K562 (cell line): ENCODE measurements around the gene CLEC10A. TPM values are rescaled to one million over a fixed set of nuclear protein-coding genes. Genes with fewer than 3 reads are reported as not detected.

Experiments
- BHLHE40 ChIP-seq: IDR thresholded peaks from 2 replicates; pipeline ENCODE4 v1.6.1; 2011; ENCODE audit warnings: low read length, improper control_type of control experiment
- E2F3 ChIP-seq: fragments of 250-450 bp; sonication (Bioruptor Pico); IDR thresholded peaks from 2 replicates; pipeline ENCODE4 v1.4.0; 2020; ENCODE audit warnings: mild to moderate bottlenecking
- E2F5 ChIP-seq: sonication (generic); formaldehyde crosslinking; IDR thresholded peaks from 2 replicates; pipeline ENCODE4 v1.8.0; 2022; ENCODE audit warnings: mild to moderate bottlenecking, missing genetic modification reagents
- ETS1 ChIP-seq: conservative IDR thresholded peaks from 2 replicates; pipeline ENCODE4 v1.6.1; 2011; ENCODE audit warnings: low read depth, mild to moderate bottlenecking, low read length; ENCODE audit not compliant: control insufficient read depth
- HES1 ChIP-seq: fragments of 450-650 bp; IDR thresholded peaks from 2 replicates; pipeline ENCODE4 v1.6.1; 2016; ENCODE audit warnings: low read depth, mild to moderate bottlenecking, moderate library complexity
- HMG20B ChIP-seq: fragments of 250-450 bp; sonication (Bioruptor Pico); IDR thresholded peaks from 2 replicates; pipeline ENCODE4 v1.5.0; 2021; ENCODE audit warnings: mild to moderate bottlenecking
- HMGXB4 ChIP-seq: sonication (generic); formaldehyde crosslinking; IDR thresholded peaks from 2 replicates; pipeline ENCODE4 v1.8.1; 2023; ENCODE audit warnings: mild to moderate bottlenecking, missing genetic modification reagents
- KAT8 ChIP-seq: fragments of 450-650 bp; IDR thresholded peaks from 2 replicates; pipeline ENCODE4 v1.6.1; 2016; ENCODE audit warnings: low read depth, mild to moderate bottlenecking
- POU5F1 ChIP-seq: fragments of 150-350 bp; IDR thresholded peaks from 2 replicates; pipeline ENCODE4 v1.6.1; 2014; ENCODE audit warnings: borderline replicate concordance, low read length, low read depth, mild to moderate bottlenecking; ENCODE audit not compliant: partially characterized antibody
- RFX1 ChIP-seq: fragments of 450-650 bp; IDR thresholded peaks from 2 replicates; pipeline ENCODE4 v1.6.1; 2016; ENCODE audit warnings: mild to moderate bottlenecking, moderate library complexity
- SAFB2 ChIP-seq: fragments of 200-400 bp; formaldehyde crosslinking; IDR thresholded peaks from 2 replicates; pipeline ENCODE4 v1.6.1; 2018; ENCODE audit warnings: borderline replicate concordance, low read length, low read depth, moderate library complexity; ENCODE audit not compliant: severe bottlenecking
- STAG1 ChIP-seq: sonication (generic); formaldehyde crosslinking; IDR thresholded peaks from 2 replicates; pipeline ENCODE4 v1.5.0; 2020; ENCODE audit warnings: missing genetic modification reagents, borderline replicate concordance
- TAF1 ChIP-seq: IDR thresholded peaks from 2 replicates; pipeline ENCODE4 v1.6.1; 2011; ENCODE audit warnings: mild to moderate bottlenecking, low read length, moderate library complexity; ENCODE audit not compliant: insufficient read depth, control insufficient read depth, severe bottlenecking; ENCODE audit errors: extremely low read depth
- ZBTB11 ChIP-seq, 3 experiments: fragments of 200-800 bp in 1 of 3; fragments of 250-450 bp in 1 of 3; fragments of 450-650 bp in 1 of 3; sonication (Bioruptor Pico) in 1 of 3; sonication (Bioruptor generic) in 1 of 3; formaldehyde crosslinking in 1 of 3; IDR thresholded peaks; 2 replicates each; pipeline versions ENCODE4 v1.6.1 to v1.8.0; 2016 to 2022; ENCODE audit warnings: mild to moderate bottlenecking in 2 of 3, missing genetic modification characterization in 2 of 3, missing compliant biosample characterization in 1 of 3, moderate library complexity in 1 of 3
- polyA plus RNA-seq, 8 experiments: library from polyadenylated mRNA; depleted of rRNA in 4 of 8; stranded (reverse) in 5 of 8; unstranded in 3 of 8; fragments of >200 nt; fragmentation: Nextera tagmentation in 2 of 8; fragmentation: Illumina TruSeq in 1 of 8; extraction: Ambion mirVana in 2 of 8; extraction: Trizol in 1 of 8; gene quantifications; 2 replicates each; pipeline versions ENCODE4 v1.2.1 to v1.2.3, GENCODE V29; 2011 to 2014; ENCODE audit warnings: inconsistent platforms in 1 of 8, missing spikeins in 1 of 8
- total RNA-seq, 7 experiments: library from RNA; depleted of rRNA in 6 of 7; stranded (reverse); fragments of >200 nt in 6 of 7; fragmentation: Illumina TruSeq in 2 of 7; extraction: Trizol in 2 of 7; gene quantifications; 2 replicates each; pipeline versions ENCODE4 v1.2.1 to v1.2.3, GENCODE V29; 2011 to 2021; ENCODE audit warnings: low replicate concordance in 1 of 7

CLEC10A gene
- total and polyA plus RNA-seq, 9 of the 15 experiments (the other 6 are each of a cell fraction or from before 2014, with no cell fraction given) = 0.04 to 0.11 (median 0.05) TPM; not detected in 6

- TF ChIP-seq ZBTB11 (CRISPR knock-in tag; IDR thresholded peaks at IDR 0.05) = peak in 1 of 3 experiments; percentile 66; a peak in 1 of 6 replicates
- no peak for TF ChIP-seq HMGXB4 (CRISPR knock-in tag)
- no peak for TF ChIP-seq SAFB2
- no peak for TF ChIP-seq E2F3 (CRISPR knock-in tag)
- no peak for TF ChIP-seq HMG20B (CRISPR knock-in tag)
- peak; percentile 12 for TF ChIP-seq POU5F1
- no peak for TF ChIP-seq HES1
- no peak for TF ChIP-seq KAT8
- TF ChIP-seq BHLHE40 = peak; percentile 85
- TF ChIP-seq ETS1 = no peak
- TF ChIP-seq TAF1 = peak; percentile 73
- TF ChIP-seq E2F5 (CRISPR knock-in tag) = no peak
- TF ChIP-seq RFX1 = no peak
- TF ChIP-seq STAG1 (CRISPR knock-in tag) = no peak
These were observed 44.3 kb downstream of the CLEC10A start, which contains the start of gene SLC16A13 (continued) for GRCh38 chr17:7035591-7036368.
